ENCODE results near the gene ING4.

DNA sequence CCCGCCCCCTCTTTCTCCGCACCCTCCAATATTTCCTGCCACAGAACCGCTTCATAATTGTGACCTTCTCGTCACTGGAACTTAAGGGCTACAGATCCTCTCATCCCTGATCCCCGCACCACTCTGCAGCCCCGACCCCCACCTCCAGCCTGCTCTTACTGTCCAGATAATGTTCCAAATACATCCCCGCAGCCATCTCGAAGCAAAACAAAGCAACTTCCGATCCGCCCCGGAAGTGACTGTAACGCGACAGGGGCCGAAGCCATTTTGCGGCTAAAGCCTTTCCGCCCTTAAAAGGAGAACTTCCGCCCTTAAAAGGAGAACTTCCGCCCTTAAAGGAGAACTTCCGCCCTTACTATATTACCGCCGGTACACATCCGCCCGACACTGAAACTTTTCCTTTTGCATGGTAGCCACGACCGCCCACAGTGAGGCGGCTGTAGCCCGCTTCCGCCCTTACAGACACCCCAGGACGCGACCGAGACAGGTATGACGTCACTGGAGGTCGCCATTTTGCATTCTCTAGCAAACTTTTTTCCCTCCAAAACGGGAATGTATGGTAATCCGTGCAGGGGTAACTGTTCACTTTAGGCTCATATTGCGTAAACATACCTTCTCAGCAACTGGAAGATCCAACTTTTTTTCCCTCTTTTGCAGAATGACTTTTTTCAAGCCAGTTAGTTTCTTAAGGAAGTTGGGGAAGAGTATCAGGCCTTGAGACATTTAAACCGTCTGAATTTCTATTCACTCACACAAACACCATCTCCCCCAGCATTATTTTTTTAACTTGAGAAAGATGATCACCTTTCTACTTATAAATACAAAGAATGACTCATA, at the start of gene ING4:
- TF ChIP-seq EZH2 (IDR thresholded peaks at IDR 0.05; ENCODE audit: borderline replicate concordance, low read depth, low read length, severe bottlenecking) (no peak), MAX (IDR thresholded peaks at IDR 0.05; ENCODE audit: insufficient read depth, insufficient read length) (no peak), POLR2A (IDR thresholded peaks at IDR 0.05; ENCODE audit: low read depth, low read length) (peak; percentile 60)
